AG20443 (cell line): ENCODE measurements around the gene MRPL57.
"Not testable (repeated sequence)": the region's sequence is repeated elsewhere in the genome, so short reads cannot be mapped to it uniquely, and the experiment has no call there.

Source experiments
- DNase-seq: peaks from one replicate; pipeline ENCODE4 v3.0.0; 2012; ENCODE audit warnings: low spot score, mixed read lengths

MRPL57 gene

GRCh38 chr13:21197606-21198225, 21.3 kb downstream of the MRPL57 start:
- not testable (repeated sequence) for DNase-seq

DNA sequence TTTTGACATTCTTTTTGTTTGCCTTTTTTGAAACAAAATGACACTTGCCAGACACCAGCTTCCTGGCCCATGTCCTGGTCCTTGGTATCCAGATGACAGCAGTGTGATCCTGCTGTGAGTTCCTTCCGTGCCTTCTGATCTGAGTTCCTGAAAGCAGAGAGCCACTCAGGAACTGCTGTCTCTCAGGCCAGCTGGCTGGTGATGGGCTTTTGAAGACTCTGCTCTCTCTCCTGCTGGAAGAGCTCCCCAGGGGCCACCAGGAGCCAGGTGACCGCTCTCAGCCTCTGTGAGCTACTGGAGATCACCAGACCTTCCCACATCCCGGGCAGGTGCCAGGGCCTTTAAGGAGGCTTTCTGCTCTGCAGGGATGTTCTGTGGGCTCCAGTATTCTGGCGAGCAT, 21.9 kb downstream of the MRPL57 start:
- not testable (repeated sequence) for DNase-seq

GRCh38 chr13:21201456-21202190, 25.2 kb downstream of the MRPL57 start:
- DNase-seq: not testable (repeated sequence)

- no peak for DNase-seq
These were observed 26.5 kb downstream of the MRPL57 start for GRCh38 chr13:21202767-21203531.

GRCh38 chr13:21208652-21209154, 32.2 kb downstream of the MRPL57 start:
- no peak for DNase-seq

GRCh38 chr13:21212138-21212775, 35.8 kb downstream of the MRPL57 start:
- no peak for DNase-seq

GRCh38 chr13:21215419-21215818, 39.0 kb downstream of the MRPL57 start:
- DNase-seq: not testable (repeated sequence)

DNA sequence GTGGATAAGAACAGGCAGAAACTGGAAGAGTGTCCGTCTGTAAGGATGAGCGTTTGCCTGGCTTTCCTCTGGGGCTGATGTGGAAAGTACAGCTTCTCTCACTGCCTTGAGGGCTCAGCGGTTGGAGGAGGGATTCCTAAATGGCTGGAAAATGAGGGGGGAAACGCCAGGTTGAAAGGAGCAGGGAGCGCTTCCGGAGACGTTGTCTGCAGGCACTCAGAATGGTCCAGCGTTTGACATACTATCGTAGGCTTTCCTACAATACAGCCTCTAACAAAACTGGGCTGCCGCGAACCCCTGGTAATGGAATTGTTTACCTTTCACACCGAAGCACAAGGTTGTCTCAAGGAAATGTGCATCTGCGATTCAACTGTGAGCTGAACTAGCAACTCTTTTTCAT, 39.9 kb downstream of the MRPL57 start:
- no peak for DNase-seq

DNA sequence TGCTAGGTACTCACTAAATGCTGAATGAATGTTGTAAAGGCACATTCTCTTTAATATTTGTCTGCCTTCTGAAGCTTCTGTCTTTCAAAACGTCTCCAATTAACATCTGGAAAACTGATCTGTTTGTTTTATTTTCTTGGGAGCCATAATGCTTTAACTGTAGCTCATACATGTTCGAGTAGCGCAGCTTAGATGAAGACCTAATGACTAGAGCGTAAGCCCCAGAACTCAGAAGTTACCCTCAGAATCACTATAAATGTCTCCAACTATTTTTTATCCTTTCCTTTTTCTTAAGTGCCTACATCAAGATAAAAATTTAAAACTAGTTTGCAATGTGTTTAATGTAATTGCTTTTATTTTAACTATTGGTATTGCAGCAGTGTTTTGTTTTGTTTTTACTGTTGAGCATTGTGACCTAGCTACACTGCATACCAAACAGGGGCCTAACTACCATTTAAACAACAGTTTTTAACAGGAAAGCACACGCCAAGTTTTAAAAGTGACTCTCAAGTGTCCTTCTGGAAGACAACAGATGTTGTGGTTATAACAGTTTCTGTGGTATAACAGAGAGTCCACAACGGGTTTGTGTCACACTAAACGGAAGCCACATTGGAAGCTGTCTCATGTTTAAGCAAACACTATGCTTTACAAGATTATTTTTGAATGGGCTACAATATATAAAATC, 42.0 kb downstream of the MRPL57 start:
- DNase-seq: no peak

DNA sequence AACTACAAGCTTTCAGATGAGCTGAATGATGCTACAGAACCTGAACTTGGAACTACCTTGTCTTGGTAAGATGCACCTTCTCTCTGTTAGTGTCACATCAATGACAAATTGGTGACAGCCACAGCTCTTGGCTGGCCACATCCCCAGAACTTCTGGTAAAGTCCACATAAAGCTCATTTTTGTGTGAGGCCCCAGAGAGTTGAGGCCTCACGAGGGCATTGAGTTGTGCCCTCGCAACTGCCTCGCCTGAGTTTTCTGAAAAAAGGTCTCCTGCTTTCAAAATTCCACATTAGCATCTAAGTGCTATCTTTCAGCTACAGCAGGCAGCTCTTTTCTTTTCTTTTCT, 42.6 kb downstream of the MRPL57 start:
- no peak for DNase-seq

DNA sequence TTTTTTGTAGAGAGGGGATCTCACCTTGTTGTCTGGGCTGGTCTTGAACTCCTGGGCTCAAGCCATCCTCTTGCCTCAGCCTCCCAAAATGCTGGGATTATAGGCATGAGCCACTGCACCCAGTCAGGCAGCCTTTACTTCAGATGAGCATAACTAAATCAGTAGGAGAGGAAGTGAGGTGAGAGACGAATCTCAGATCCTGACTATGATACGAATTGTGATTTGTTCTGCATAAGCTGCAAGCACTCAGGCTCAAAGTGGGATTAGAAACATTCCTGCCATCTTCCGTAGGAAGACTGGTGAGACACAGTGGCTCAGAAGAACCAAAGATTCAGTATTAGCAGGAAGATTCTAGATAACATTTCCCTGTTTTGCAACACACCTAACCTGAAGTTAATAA, 43.3 kb downstream of the MRPL57 start:
- not testable (repeated sequence) for DNase-seq

- no peak for DNase-seq
These were observed 44.8 kb downstream of the MRPL57 start for GRCh38 chr13:21221268-21221667.

DNA sequence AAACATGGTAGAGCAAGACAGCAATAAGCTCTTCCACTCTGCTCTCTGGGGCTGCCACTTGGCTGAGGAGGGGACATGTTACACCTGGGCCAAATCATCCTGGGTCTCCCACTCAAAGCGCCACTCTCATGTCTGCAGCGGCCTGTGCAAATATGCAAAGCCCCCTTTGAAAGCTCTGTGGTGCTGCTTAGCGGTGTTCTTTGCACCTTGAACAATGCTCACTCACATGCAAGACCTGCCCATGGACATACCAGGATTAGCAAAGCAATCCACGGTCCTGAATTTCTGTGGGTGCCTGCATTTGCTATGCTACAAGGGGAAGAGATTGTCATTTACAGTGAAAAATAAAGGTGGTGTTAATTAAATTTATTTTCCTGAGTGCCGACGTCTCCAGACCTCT, 48.6 kb downstream of the MRPL57 start:
- DNase-seq: no peak

- no peak for DNase-seq
These were observed 49.6 kb downstream of the MRPL57 start for GRCh38 chr13:21225841-21226581.

GRCh38 chr13:21227917-21228316, 51.5 kb downstream of the MRPL57 start:
- no peak for DNase-seq
